Endodermal cell (in vitro differentiated cells): ENCODE measurements around the gene SERPINH1. TPM values are rescaled to one million over a fixed set of nuclear protein-coding genes. Genes with fewer than 3 reads are reported as not detected.

Experiments used
- DNase-seq: peaks from one replicate; pipeline ENCODE4 v3.0.0-alpha.2; 2017
- H3K27ac ChIP-seq: 2 replicates; pipeline ENCODE4 v1.5.1; 2013; ENCODE audit warnings: mild to moderate bottlenecking, low read depth, low read length, moderate library complexity
- H3K27me3 ChIP-seq: 2 replicates; pipeline ENCODE4 v1.6.1; 2013; ENCODE audit warnings: mild to moderate bottlenecking, low read length, moderate library complexity; ENCODE audit not compliant: insufficient read depth, control insufficient read depth, poor library complexity, severe bottlenecking
- H3K36me3 ChIP-seq: 2 replicates; pipeline ENCODE4 v1.7.0; 2013; ENCODE audit warnings: mild to moderate bottlenecking, low read length, moderate library complexity; ENCODE audit not compliant: control insufficient read depth, insufficient read depth
- H3K4me1 ChIP-seq: one replicate; pipeline ENCODE4 v1.7.0; 2013; ENCODE audit warnings: low read length; ENCODE audit not compliant: control insufficient read depth, insufficient read depth
- H3K4me3 ChIP-seq: 2 replicates; pipeline ENCODE4 v1.5.1; 2013; ENCODE audit warnings: mild to moderate bottlenecking, low read length, moderate library complexity
- H3K9ac ChIP-seq: 2 replicates; pipeline ENCODE4 v1.6.1; 2013; ENCODE audit warnings: mild to moderate bottlenecking, low read length, moderate library complexity; ENCODE audit not compliant: poor library complexity, severe bottlenecking; ENCODE audit errors: extremely low read depth
- H3K9me3 ChIP-seq: 2 replicates; pipeline ENCODE4 v1.6.1; 2013; ENCODE audit warnings: mild to moderate bottlenecking, low read length, moderate library complexity; ENCODE audit not compliant: control insufficient read depth
- H3K27ac Mint-ChIP-seq: 2 replicates; pipeline ENCODE4 v1.8.0; 2020; ENCODE audit warnings: mixed read lengths
- H3K27me3 Mint-ChIP-seq: 2 replicates; pipeline ENCODE4 v1.8.0; 2021; ENCODE audit warnings: mild to moderate bottlenecking, mixed read lengths; ENCODE audit not compliant: insufficient read depth
- H3K36me3 Mint-ChIP-seq: 2 replicates; pipeline ENCODE4 v1.8.0; 2020; ENCODE audit warnings: low read depth, mixed read lengths
- H3K4me1 Mint-ChIP-seq: 2 replicates; pipeline ENCODE4 v1.8.0; 2020; ENCODE audit warnings: mixed read lengths
- H3K4me3 Mint-ChIP-seq: 2 replicates; pipeline ENCODE4 v1.8.0; 2020; ENCODE audit warnings: mild to moderate bottlenecking, moderate library complexity, mixed read lengths
- H3K9me3 Mint-ChIP-seq: 2 replicates; pipeline ENCODE4 v1.8.0; 2020; ENCODE audit warnings: mild to moderate bottlenecking, mixed read lengths
- CTCF ChIP-seq: fragments of 200-600 bp; sonication (generic); conservative IDR thresholded peaks from 2 replicates; pipeline ENCODE4 v1.5.0; 2021; ENCODE audit warnings: antibody characterized with exemption, mild to moderate bottlenecking
- WGBS, 2 experiments: methylation state at CpG; one replicate each; pipeline versions ENCODE4 v1.1.5 to v1.1.7; 2013; ENCODE audit warnings: missing lambda C conversion rate in 2 of 2, mixed read lengths in 1 of 2; ENCODE audit not compliant: insufficient coverage in 1 of 2, insufficient read length in 1 of 2; 5-methylcytosine and 5-hydroxymethylcytosine counted together
- total RNA-seq, 2 donors: library from RNA; stranded (reverse); fragmentation: NEBNext Ultra II Directional in 1 of 2; extraction: Animal tissue kit (Norgen Biotek cat#: 25700) in 1 of 2; gene quantifications; 2 replicates in 1 of 2; 3 replicates in 1 of 2; pipeline ENCODE4 v1.2.1, GENCODE V29; 2021

The SERPINH1 gene
- total RNA-seq, 2 donors from 2014 or later: 414 to 454 TPM

GRCh38 chr11:75571625-75572024, 9.6 kb downstream of the SERPINH1 start:
- H3K9me3 ChIP-seq: no peaks in the 10 kb centered on the region
- H3K36me3 ChIP-seq: peaks cover 79% of the 10 kb centered on the region
- peak overlapping the region; percentile 35 for H3K27ac Mint-ChIP-seq
- peak; percentile 47 for DNase-seq
- 93% methylated on average over 9 to 13 of the region's 14 CpGs for WGBS, 2 experiments
- H3K9me3 Mint-ChIP-seq: no peaks in the 10 kb centered on the region
- no peaks in the 10 kb centered on the region for H3K27me3 Mint-ChIP-seq
- H3K36me3 Mint-ChIP-seq: peaks cover 65% of the 10 kb centered on the region
- no peaks in the 10 kb centered on the region for H3K4me1 ChIP-seq
- H3K4me3 ChIP-seq: no peak overlapping the region
- no peak overlapping the region for H3K4me3 Mint-ChIP-seq
- no peak for TF ChIP-seq CTCF
- no peaks in the 10 kb centered on the region for H3K27me3 ChIP-seq
- H3K9ac ChIP-seq: no peak overlapping the region
- no peaks in the 10 kb centered on the region for H3K4me1 Mint-ChIP-seq
- H3K27ac ChIP-seq: no peak overlapping the region

GRCh38 chr11:75572744-75573143, 10.7 kb downstream of the SERPINH1 start:
- 82 to 92% methylated on average over 6 to 8 of the region's 8 CpGs for WGBS, 2 experiments
- Histone ChIP-seq H3K27me3 (no peaks in the 10 kb centered on the region), H3K36me3 (peaks cover 67% of the 10 kb centered on the region), H3K9me3 (no peaks in the 10 kb centered on the region), H3K4me1 (no peaks in the 10 kb centered on the region), H3K27ac (no peak overlapping the region), H3K4me3 (no peak overlapping the region), H3K9ac (no peak overlapping the region)
- TF ChIP-seq CTCF: no peak
- Mint-ChIP-seq H3K4me3 (no peak overlapping the region), H3K27me3 (no peaks in the 10 kb centered on the region), H3K36me3 (peaks cover 57% of the 10 kb centered on the region), H3K9me3 (no peaks in the 10 kb centered on the region), H3K27ac (no peak overlapping the region), H3K4me1 (no peaks in the 10 kb centered on the region)
- DNase-seq: no peak

GRCh38 chr11:75574698-75575602, 12.9 kb downstream of the SERPINH1 start:
- Histone ChIP-seq H3K9ac (no peak overlapping the region), H3K9me3 (no peaks in the 10 kb centered on the region), H3K4me3 (no peak overlapping the region), H3K36me3 (peaks cover 47% of the 10 kb centered on the region), H3K4me1 (no peaks in the 10 kb centered on the region), H3K27me3 (no peaks in the 10 kb centered on the region), H3K27ac (no peak overlapping the region)
- Mint-ChIP-seq H3K9me3 (no peaks in the 10 kb centered on the region), H3K4me1 (no peaks in the 10 kb centered on the region), H3K36me3 (peaks cover 39% of the 10 kb centered on the region), H3K27me3 (no peaks in the 10 kb centered on the region), H3K4me3 (no peak overlapping the region), H3K27ac (peak overlapping the region; percentile 72)
- WGBS, 2 experiments: 91 to 100% methylated on average over 9 to 12 of the region's 12 CpGs
- peak; percentile 61 for TF ChIP-seq CTCF
- peak; percentile 69 for DNase-seq
